Effector CD8-positive, alpha-beta T cell (primary cell): ENCODE data around the gene ANO1.

Experiments used
- DNase-seq: peaks from one replicate; lab custom pipeline; 2025; lab: John Stamatoyannopoulos, UW

The ANO1 gene

GRCh38 chr11:70072861-70073755 lies 5.0 kb upstream of the ANO1 start:
- no peak for DNase-seq

- no peak for DNase-seq
Measured at GRCh38 chr11:70073871-70074371, 4.2 kb upstream of the ANO1 start.

DNA sequence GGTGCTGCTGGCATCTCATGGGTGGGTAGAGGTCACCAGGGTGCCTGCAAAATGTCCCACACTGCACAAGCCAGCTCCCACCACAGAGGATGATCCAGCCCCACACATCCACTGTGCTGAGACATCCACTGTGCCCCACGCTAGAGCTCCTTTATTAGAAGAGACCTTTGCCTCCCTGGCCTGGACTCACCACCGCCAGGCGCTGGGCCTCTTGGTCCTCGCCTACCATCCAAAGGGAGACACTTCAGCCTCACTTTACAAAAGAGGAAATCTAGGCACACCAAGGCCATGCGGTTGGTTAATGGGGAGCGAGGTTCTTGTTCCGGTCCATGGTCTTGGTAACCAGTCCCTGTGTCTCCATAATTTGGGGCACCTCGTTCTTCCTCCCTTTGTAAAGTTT lies 3.4 kb upstream of the ANO1 start:
- no peak for DNase-seq

GRCh38 chr11:70075836-70076235 lies 2.3 kb upstream of the ANO1 start:
- DNase-seq: no peak

- DNase-seq: no peak
Measured at GRCh38 chr11:70076461-70076931, 1.6 kb upstream of the ANO1 start.

- no peak for DNase-seq
Measured at GRCh38 chr11:70077411-70078094, 564 bp upstream of the ANO1 start.

DNA sequence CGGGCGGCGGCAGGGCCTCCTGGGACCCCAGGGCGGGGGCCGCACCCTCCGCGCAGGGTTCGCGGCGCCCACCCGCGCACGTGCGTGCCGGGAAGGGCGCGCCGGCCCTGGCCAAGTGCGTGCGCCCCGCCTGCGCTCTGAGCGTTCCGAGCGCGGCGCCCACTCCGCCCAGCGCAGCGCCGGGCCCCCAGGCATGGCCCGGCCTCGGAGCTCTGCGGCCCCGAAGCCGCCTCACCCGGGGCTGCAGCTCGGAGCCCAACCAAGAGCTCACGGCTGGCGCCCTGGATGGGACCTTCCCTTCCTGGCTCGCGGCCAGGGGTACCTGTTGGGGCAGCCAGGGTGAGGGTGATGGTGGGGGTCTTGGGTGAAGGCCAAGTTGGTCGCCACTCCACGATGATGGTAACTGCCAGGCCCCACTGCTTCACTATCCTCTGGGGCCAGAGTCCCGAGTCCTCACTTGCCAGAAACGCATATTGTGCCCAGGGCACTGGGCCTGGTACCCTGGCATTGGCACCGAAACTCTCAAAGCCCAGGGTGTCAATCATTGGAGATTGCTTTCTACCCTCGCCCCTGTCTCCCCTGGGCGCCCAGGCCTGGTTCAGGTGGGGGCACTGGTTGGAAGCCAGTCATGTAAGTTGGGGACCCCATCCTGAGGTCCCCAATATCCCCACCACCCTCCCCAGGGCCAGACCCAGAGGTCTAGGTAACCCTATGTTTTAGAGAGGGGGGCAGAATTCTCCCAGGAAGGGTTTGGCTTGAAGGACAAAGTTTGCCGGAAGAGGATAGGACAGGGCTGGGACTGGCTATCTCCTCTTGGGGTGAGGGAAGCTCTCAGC lies 882 bp downstream of the ANO1 start:
- no peak for DNase-seq

GRCh38 chr11:70079691-70080090 lies 1.6 kb downstream of the ANO1 start:
- DNase-seq: no peak

DNA sequence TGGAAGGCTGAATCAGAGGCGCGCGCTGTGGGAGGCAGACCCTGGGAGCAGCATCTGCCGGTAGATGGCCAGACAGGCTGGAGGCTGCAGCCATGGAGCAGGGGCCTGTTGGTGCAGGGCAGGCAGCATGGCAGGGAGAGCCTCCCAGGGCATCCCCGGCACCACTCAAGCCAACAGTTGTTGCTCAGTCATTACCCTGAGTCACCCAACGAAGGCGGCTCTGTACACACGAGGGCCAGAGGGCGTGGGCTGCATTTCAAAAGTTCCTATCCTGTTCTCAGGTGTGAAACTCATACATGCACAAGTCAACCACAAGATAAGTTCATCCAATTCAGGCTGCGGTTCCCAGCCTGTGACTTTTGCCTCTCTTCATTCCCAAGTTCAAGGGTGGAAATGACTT lies 2.6 kb downstream of the ANO1 start:
- DNase-seq: no peak

DNA sequence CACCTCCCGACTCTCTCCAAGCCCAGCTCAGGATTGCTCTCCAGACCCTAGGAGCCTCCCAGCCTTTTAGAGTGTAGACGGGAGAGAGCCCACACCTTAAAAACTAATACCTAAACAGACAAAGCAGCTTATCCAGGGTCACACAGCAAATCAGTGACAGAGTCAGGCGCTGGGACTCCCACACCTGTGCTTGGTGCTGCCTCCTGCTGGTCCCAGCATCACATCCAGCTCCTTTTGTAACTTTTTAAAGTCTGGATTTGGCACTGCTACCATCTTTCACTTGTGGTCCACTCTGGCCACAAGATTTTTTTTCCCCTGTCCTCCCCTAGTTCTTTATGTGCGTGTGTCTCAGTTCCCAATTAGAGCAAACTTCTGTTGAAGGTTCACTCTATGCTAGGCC lies 4.7 kb downstream of the ANO1 start:
- DNase-seq: no peak

DNA sequence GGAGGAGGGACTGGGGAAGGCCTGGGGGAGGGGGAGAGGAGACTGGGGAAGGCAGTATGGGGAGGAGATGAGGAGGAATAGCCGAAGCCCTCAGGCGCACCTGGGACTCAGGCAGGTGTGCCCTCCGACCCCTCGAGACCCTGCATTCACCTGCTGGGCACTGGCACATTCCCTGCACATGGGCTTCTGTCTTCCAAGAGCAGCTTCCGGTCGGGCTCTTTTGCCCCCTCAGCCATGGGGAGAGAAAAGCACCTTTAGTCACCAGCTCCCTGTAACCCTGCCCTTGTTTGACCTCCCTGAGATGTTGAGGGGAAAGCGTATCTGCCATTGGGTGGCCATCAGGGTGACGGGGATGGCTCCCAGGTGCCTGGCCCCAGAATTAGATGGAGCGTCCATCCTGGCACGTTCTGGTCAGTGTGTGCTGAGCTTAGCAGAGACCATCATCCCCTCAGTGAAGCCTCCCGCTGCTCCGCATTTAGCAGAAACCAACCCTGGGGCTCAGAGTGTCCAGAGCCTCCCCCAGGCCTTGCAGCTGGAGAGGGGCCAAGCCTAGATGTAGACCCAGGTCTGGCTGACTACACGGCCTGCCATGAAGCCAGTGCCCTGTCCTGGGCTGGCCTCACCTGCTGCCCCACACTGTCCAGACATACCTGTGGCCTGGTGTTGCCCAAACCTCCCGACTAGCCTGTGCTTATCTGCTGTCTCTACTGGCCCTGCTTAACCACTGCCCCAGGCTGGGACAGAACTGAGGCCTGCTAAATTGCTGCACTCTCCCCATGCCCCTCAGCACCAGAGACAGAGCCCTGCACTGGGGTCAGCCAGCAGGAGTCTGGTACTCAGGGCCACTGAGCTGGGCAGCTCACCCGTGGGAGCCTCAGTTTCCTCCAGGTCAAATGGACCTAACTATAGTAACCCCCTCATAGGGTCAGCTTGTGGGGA lies 6.2 kb downstream of the ANO1 start:
- DNase-seq: no peak

- DNase-seq: no peak
Measured at GRCh38 chr11:70085815-70086769, 8.0 kb downstream of the ANO1 start.

GRCh38 chr11:70087446-70088167 lies 9.5 kb downstream of the ANO1 start:
- DNase-seq: no peak

DNA sequence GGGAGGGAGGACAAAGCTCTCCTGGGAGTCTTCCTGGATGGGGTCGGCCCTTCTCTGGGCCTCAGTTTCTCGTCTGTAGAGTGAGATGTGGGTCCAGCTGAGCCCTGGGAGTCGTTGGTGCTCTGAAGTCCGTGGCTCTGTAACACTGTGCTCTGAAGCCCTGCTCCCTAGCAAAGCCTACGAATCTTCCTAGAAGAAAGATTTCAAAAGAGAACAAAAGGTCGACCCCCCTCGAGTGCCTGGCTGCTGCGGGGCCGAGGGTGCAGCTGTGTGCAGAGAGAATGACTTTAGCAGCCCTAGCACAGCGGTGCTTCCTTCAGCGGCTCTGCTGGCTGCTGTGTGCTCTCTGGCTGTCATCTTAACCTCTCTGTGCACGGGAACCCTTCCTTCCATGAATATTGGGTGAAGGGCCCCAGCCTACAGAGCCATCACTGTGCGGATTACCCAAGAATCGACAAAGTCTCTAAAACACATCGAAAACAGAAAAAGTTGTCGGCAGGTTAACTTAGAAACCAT lies 10.7 kb downstream of the ANO1 start:
- no peak for DNase-seq

DNA sequence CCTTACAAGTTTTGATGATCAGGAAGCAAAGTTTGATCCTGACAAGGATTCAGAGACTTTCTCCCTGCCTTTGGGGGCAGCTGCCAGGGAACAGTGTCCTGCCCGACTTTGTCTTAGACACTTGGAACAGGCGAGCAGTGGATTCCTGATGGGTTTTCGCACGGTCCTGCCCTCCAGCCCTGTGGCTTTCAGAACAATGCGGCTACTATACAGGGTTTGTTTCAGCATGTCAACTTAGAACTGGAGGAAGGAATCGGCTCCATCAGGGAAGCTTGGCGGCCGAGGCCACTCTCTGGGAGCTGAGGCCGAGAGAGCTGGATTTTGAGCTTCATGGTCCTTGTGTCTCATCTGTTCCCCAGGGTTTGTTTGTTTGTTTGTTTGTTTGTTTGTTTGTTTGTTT lies 11.5 kb downstream of the ANO1 start:
- no peak for DNase-seq

DNA sequence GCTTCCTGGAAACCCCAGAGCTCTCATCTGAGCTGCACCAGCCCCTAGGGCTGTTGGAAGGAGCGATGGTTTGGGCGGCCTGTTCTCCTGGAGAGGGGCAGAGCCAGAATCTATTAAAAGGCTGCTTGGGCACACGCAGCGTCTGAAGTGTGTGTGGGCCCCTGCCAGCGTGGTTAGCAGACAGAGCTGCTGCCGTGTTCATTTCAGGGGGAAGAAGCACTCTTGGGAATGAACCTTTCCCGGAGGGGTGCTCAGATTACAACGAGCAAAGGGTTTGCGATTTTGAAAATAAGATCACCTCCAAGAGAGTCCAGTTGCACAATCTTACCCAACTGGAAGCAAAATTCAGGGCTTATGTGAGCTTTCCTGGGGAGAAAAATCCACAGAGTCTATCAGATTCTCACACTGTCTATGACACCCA lies 12.9 kb downstream of the ANO1 start:
- no peak for DNase-seq

GRCh38 chr11:70091638-70092037 lies 13.5 kb downstream of the ANO1 start:
- no peak for DNase-seq

GRCh38 chr11:70092959-70093715 lies 15.0 kb downstream of the ANO1 start:
- DNase-seq: no peak
